GM18861 (cell line): ENCODE measurements around the gene HPGDS.
"Not testable (repeated sequence)": the region's sequence is repeated elsewhere in the genome, so short reads cannot be mapped to it uniquely, and the experiment has no call there.

Source experiments
- ATAC-seq: cut with Tn5 transposase; IDR thresholded peaks from one replicate; pipeline ENCODE4 v1.9.1; 2021; ENCODE audit not compliant: unreplicated experiment

The HPGDS gene

DNA sequence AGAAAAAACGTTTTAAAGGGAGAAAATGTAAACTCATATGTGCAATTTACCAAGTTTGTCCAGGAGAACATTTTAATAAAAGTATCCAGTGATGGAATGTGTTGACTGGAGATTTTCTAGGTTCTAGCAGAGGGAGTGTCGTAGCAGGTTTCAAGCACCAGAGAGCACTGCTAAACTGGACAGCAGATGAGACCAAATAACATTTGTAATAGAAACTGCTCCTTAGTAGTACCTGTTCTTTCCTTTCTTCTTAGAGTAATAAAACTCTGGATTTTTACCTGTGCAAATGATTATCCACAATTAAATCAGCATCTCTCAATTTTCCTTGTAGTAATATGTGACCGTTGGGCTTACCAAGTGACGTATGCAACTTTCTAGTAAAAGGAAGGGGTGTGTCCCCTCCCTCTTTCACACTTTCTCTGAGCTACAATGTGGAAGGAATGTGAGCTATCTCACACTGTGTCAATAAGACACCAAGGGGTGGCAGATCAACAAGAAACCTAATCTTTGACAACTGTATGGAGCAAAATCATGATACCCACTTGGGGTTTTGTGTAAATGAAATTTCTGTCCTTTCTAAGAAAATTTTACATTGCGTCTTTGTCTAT, 9.5 kb downstream of the HPGDS start:
- ATAC-seq: no peak

DNA sequence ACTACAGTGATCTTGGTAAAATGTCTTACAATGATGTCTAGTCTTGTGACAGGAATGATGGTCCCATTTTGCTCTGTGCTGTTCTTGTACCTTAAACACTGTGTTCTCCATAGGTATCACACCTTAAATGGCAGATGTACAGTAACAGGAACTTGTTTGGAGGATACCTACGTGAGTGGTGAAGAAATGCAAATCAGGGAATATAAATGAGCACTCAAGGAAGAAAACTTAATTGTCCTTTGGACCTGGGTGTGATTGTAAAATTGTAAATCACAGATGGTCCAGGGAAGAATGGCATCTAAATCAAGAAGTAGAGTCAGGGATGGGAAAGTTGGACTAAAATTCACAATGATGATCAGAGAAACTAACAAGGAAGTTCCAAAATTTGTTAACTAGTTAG, 12.7 kb downstream of the HPGDS start:
- ATAC-seq: no peak

DNA sequence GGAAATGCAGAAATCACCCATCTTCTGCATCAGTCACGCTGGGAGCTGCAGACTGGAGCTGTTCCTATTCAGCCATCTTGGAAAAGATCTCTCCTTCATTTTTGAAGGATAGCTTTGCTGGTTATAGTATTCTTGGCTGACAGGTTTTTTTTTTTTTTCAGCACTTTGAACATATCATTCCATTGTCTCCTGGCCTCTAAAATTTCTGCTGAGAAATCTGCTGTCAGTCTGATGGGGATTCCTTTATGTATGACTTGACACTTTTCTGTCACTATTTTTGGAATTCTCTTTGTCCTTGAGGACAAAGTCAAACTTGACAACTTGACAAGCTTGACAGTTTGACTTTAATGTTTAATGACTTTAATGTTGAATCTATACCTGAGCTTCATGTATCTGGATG, 16.8 kb downstream of the HPGDS start:
- no peak for ATAC-seq

DNA sequence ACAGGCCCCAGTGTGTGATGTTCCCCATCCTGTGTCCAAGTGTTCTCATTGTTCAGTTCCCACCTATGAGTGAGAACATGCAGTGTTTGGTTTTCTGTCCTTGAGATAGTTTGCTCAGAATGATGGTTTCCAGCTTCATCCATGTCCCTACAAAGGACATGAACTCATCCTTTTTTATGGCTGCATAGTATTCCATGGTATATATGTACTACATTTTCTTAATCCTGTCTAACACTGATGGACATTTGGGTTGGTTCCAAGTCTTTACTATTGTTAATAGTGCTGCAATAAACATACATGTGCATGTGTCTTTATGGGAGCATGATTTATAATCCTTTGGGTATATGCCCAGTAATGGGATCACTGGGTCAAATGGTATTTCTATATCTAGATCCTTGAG, 22.7 kb downstream of the HPGDS start:
- ATAC-seq: not testable (repeated sequence)

DNA sequence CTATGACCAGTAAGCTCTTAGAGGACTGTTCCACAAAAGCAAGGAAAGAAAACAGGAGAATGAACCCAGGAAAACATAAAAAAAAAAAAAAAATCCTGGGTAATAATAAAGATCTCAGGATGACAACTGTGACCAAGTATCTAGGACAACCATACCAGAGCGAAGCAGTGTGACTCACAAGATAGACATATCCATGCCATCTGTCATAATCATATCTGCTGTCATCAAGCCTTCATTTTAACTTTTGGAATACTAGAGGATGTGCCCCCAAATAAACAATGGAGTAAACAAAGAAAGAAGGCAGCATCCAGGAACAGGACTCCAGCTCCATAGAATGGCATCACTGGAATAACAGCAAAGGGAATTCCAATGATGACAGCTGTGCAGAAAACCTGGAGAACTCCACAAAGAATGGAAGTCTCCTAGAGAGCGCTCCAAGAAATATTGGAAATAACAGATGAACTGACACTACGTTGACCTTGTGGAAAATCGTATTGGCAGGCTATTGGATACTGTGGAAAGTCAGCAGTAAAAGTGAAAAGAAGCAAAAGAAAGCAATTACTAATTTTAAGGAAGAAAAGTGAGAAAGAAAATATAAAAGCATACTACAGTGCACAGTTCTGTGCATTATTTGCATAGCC, 35.3 kb downstream of the HPGDS start:
- ATAC-seq: no peak

DNA sequence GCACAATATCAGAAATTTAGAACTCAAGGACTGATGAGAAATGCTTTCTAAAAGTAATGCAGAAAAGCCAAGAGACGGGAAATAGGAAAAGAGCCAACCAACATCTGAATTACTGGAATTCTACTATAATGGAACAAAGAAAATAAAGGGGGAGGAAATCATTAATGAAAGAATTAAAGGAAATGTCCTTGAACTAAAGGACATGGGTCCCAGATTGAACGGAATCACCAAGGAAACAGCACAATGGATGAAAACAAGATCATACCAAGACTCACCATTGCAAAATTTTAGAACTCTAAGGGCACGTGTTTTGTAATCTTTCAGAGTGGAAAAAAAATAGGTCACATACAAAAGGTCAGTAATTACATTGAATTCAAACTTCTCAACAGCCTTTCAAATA, 35.9 kb downstream of the HPGDS start:
- ATAC-seq: no peak

DNA sequence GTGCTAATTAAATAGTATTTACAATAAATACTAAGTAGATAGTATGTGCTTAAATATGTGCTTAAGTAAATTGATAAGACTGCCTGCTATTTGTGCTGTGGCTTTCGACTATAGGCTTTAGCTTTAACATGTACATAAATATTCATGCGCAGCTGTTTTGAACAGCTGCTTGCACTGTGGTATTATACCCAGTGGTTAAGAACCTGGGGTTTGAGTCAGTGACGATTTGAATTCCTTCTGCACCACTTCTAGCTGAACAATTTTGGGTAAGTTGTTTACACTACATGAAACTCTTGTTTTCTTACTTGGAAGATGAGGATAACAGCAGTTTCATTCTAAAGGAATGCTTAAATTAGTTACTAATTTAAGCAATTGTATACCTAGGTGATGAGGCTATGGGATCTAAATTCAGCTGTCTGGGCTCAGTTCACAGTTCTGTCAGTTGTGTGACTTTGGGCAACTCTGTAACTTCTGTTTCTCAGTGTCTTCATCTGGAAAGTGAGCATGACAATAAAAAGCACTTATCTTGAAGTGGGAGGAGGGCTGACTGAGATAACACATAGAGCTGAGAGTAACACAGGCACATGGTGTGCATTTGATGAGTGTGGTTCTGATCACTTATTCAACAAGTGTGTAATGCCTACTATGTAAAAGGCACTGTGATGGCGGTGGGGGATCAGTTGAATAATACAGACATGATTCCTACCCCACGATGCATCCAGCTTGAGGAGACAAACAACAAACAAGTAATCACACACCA, 37.0 kb downstream of the HPGDS start:
- ATAC-seq: no peak

DNA sequence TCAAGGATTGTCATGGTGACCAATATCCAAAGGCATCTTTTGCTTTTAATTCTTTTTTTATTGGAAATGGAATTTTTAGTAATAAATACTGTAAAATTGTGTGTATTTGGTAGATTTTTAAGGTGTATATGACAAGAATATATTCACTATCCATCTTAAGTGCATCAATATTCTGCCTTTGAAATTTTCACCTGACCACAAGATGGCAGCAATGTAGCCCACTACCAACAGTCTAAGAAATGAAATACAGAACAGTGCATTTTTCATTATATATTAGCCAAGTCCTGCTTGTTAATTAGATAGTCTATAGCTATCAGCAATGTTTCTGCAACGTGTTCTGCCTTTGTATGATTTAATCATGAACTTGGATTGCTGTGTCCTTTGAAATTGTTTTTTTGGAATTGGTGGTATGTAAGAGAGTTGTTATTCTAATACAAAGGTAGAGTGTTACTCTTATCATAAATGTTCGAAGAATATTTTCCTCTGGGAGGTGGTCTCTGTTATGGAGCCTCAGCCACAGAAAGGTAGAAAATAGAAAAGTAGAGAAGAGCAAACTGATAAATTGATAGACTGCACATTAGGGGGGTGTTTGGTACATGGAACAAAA, 38.2 kb downstream of the HPGDS start:
- peak; percentile 71 for ATAC-seq

DNA sequence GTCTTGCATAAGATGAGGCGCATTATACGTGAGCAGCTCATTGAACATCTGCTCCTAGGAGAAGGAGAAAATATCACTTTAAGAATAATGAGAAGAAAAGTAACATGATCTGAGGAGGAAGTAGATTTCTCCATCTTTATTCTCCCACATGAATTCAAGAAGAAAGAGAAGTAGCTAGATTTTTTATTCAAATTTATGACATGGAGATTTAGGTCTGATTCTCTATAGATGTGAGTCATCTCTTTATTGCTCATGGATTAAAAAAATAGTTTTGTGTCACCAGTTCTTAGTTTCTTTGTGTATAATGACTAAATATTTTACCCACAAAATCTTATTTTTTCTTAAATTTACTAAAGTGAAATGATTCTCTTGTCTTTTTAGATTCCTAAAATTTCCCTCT, 40.4 kb downstream of the HPGDS start:
- no peak for ATAC-seq

DNA sequence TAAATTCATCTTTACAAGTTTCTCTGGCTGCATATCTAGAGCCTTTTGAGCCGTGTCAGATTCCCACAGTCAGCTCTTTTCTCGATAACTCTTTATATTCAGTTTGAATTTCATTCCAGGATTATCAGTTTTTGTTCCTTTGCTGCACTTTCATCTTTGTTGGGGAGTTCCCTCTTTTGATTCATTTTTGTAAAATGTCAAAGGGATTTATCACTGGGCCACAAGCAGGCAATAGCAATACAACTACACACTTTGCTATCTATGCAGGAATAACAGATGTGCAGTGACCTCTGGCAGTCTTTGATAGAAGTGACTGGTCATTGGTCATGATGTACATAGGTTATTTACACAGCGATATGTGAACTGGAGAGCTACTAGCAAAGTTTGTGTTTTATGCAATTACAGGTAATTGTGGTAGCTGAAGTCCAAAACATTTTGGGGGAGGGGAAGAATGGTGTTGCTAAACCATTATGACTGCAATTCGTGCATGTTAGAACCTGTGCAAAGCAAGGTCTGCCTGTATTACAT, 43.8 kb downstream of the HPGDS start:
- no peak for ATAC-seq

DNA sequence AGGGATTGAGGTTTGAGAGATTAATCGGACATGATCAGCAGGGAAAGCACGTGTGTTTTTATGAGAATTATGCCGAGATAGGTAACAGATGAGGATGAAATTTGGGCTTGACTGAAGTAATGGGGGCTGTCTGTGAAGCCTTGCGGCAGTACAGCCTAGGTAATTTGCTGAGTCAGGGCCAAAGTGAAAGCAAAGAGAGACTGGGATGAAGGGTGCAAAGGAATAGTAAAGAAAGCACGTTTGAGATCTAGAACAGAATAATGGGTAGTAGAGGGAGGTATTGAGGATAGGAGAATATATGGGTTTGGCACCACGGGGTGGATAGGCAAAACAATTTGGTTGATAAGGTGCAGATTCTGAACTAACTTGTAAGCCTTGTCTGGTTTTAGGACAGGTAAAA, 47.2 kb downstream of the HPGDS start:
- not testable (repeated sequence) for ATAC-seq

DNA sequence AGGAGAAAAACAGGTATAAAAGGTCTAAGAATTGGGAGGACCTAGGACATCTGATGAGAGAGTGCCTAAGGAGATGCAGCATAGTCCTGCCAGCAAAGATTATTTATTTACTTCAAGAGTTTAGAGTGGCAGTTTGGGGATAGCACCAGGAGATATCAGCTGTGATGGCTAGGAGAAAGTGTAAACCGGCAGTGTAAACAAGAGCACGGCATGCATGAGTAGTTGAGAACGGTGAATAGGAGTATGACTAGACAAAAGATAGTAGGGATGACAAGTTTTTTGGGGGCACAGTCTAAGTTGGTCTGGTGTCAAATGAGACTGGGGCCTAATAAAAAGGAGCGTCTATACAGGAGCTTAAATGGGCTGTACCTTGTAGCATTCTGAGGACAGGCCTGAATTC, 48.7 kb downstream of the HPGDS start:
- not testable (repeated sequence) for ATAC-seq

DNA sequence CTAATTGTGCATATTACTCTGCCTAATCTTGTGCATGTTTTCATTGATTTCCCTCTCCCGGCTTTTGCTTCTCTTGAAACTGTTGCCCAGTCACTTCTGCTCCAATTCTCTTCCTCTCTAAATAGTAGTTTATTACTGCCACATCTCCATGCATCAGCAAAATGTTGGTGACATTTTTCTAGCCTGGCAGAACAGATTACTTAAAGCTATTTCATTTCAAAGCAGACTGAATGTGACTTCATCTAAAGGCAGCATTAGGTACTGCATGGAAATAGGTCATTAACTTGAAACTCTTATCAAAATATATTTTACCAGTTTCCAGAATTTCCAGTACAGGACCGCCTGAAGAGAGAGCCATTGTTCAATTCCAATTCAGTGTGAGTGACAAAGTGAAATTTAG, 52.4 kb downstream of the HPGDS start:
- ATAC-seq: no peak

DNA sequence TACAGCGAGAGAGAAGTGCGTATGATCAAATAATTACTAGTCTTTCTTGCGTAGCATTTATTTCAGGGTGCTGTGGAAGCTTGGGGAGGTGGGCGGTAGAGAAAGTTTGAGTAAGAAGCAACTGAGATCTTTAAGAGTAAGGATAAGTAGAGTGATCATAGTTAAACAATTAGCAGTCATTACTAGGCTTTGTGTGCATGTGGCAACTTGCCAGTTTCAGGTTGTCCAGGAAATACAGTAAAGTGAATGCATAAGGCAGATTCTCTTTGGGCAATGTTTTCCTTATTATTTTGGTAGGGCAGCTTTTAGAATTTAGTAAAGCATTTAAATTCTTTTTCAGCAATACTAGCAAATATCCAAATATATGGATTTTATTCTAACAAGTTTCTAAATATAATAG, 57.0 kb downstream of the HPGDS start:
- ATAC-seq: no peak

DNA sequence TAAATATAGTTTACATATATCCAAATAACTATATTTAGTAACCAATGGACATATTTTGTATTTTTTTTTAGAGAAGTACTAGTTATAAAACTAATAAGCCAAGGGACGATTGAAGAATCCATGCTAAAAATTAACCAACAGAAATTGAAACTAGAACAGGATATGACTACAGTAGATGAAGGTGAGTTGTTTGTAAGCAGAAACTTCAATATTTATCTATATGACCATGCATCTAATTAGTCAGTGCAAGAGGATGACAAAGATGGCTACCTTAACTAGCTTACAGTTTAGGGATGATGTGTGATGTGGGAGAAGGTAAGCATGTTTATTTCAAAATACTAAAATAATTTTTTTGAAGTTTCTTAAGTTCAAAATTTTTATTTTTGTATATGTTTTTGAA, 57.7 kb downstream of the HPGDS start:
- peak; percentile 79 for ATAC-seq

DNA sequence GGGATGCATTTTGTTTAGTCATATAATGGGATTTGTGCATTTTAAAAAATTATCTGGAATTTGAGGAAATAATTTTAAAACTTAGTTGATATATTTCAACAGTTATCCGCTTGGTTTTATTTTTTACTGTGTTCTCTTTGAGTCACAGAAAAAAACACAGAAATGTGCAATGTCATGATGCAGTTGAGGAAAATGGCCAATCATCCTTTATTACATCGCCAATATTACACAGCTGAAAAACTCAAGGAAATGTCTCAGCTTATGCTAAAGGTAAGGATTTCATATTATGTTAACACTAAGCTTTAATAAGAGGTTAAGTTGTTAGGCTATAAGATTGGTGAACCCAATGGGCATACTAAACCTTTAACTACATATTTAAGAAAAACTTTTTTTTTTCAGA, 63.9 kb downstream of the HPGDS start:
- no peak for ATAC-seq

DNA sequence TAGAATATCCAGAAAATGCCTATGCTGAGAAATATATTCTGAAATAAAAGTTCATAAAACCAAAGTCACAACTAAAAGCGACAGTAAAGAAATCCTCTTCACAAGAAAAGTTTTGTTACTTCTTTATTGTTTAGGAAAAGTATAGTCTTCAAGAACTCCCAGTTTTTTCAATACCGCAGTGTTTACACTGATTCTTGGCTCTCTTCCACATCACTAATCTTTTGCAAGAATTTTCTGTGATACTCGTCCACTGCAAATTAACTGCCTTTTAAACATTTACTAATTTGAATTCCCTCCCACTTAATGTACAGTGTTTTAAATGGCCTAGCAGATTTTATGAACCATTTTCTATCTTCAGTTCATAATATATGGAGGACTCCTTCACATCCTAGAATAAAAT, 65.1 kb downstream of the HPGDS start:
- ATAC-seq: no peak

DNA sequence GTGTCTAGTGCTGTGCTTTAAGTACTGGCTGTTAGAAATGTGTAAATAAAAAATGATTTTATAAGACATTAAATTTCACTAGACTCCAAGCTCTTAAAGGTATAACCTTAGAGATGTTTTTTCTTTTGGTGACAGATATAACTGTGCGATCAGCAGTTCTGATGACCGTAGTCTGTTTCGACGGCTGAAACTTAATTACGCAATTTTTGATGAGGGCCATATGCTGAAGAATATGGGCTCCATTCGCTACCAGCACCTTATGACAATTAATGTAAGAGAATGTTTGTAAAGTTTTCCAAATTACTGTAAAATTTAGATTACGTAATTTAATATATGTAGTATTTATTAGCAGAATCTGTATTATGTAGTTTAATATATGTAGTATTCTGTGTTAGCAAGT, 66.4 kb downstream of the HPGDS start:
- ATAC-seq: no peak

DNA sequence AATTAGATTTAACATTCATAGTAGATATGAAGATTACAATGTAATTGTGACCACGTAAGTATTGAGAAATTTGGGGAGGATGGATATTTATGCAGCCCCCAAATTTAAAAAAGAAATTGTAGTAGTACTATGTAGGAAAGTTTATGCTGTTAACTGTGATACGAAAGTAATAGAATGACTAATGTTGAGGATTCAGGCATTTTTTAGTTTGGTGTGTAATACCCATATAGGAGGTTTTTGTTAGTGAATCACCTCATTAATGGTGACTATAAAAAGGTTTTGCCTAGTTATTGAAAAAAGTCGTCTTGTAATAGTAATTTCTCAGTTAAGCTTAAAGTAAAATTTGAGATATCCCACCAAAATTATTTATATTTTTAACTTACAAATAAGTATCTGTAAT, 67.7 kb downstream of the HPGDS start:
- ATAC-seq: no peak

DNA sequence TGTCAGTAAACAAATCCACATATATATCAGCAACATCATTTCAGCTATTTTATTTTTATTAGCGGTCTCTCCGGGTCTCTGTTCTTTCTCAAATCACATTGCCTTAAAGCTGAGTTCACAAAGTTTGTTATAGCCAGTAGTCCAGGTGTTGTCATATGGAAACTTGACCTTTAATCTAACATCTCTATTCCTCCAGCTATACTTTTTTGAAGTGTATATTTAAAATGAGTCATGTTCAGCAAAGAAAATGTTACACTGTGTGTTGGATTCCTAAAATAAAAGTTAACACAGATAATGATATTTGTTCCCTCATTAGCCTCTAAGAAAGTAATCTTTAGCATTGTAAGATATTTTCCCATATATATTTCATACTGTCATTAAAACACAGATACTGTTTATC, 71.4 kb downstream of the HPGDS start:
- no peak for ATAC-seq

DNA sequence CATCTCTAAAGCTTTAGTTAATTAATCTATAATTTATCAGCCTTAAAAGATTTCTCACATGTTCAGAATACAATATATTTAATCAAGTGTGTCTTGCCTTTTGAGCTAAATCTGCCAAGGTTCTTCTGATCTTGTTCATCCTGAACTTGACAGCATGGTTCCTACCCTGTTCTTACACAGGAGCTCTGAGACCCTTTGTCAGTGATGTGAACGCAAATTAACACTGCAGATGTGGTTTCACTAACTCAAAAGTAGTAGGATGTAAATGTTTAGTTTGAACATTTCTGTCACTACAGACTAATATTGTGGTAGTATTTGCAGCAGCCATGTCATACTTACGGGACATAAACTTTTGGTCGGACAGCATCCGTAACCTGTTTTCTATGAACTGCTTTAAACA, 75.6 kb downstream of the HPGDS start:
- ATAC-seq: no peak
